ENCODE measurements around the gene GPR108.
A peak's percentile ranks its signal among the peaks of the same experiment; 100 is the strongest.
"Not testable (repeated sequence)": the region's sequence is repeated elsewhere in the genome, so short reads cannot be mapped to it uniquely, and the experiment has no call there.

Gene GPR108

GRCh38 chr19:6754136-6754535 lies 16.8 kb upstream of the GPR108 start:
- TF ChIP-seq POLR2AphosphoS5 (IDR thresholded peaks at IDR 0.05; ENCODE audit: low read depth, low read length) (no peak), POLR2A (IDR thresholded peaks at IDR 0.05; ENCODE audit: low read depth, low read length) (no peak), TAF1 (IDR thresholded peaks at IDR 0.05; ENCODE audit: borderline replicate concordance, low read depth, low read length) (no peak)
- FAIRE-seq (no peak), DNase-seq (ENCODE audit: insufficient read length) (no peak)

- TF ChIP-seq POLR2A (IDR thresholded peaks at IDR 0.05; ENCODE audit: low read depth, low read length) (peak; percentile 61; the same call in 1 of the 2 replicates), TAF1 (IDR thresholded peaks at IDR 0.05; ENCODE audit: borderline replicate concordance, low read depth, low read length) (no peak)
- peak; percentile 89 for DNase-seq (ENCODE audit: insufficient read length)
- FAIRE-seq: peak; percentile 98
Measured at GRCh38 chr19:6753178-6754031, 16.0 kb upstream of the GPR108 start.

GRCh38 chr19:6752256-6753177 lies 15.1 kb upstream of the GPR108 start:
- FAIRE-seq (no peak), DNase-seq (ENCODE audit: insufficient read length) (no peak)
- TF ChIP-seq POLR2AphosphoS5 (IDR thresholded peaks at IDR 0.05; ENCODE audit: low read depth, low read length) (no peak), POLR2A (IDR thresholded peaks at IDR 0.05; ENCODE audit: low read depth, low read length) (no peak), TAF1 (IDR thresholded peaks at IDR 0.05; ENCODE audit: borderline replicate concordance, low read depth, low read length) (no peak)

GRCh38 chr19:6751189-6751588 lies 13.8 kb upstream of the GPR108 start:
- FAIRE-seq: no peak

GRCh38 chr19:6750062-6750461 lies 12.7 kb upstream of the GPR108 start:
- FAIRE-seq (no peak), DNase-seq (ENCODE audit: insufficient read length) (no peak)
- TF ChIP-seq TAF1 (IDR thresholded peaks at IDR 0.05; ENCODE audit: borderline replicate concordance, low read depth, low read length) (no peak), POLR2AphosphoS5 (IDR thresholded peaks at IDR 0.05; ENCODE audit: low read depth, low read length) (no peak), POLR2A (IDR thresholded peaks at IDR 0.05; ENCODE audit: low read depth, low read length) (no peak)

More at GRCh38 chr19:6751189-6751588, 13.8 kb upstream of the GPR108 start:
- DNase-seq (ENCODE audit: insufficient read length): no peak
- TF ChIP-seq POLR2A (IDR thresholded peaks at IDR 0.05; ENCODE audit: low read depth, low read length) (no peak), TAF1 (IDR thresholded peaks at IDR 0.05; ENCODE audit: borderline replicate concordance, low read depth, low read length) (no peak), POLR2AphosphoS5 (IDR thresholded peaks at IDR 0.05; ENCODE audit: low read depth, low read length) (no peak)

- FAIRE-seq: not testable (repeated sequence)
Measured at GRCh38 chr19:6748543-6748942, 11.2 kb upstream of the GPR108 start.

GRCh38 chr19:6745965-6746364 lies 8.6 kb upstream of the GPR108 start:
- DNase-seq (ENCODE audit: insufficient read length): no peak
- no peak for FAIRE-seq
- TF ChIP-seq TAF1 (IDR thresholded peaks at IDR 0.05; ENCODE audit: borderline replicate concordance, low read depth, low read length): no peak
- TF ChIP-seq POLR2A (IDR thresholded peaks at IDR 0.05; ENCODE audit: low read depth, low read length): no peak
- TF ChIP-seq POLR2AphosphoS5 (IDR thresholded peaks at IDR 0.05; ENCODE audit: low read depth, low read length): no peak

More at GRCh38 chr19:6748543-6748942, 11.2 kb upstream of the GPR108 start:
- DNase-seq (ENCODE audit: insufficient read length): not testable (repeated sequence)

- DNase-seq (ENCODE audit: insufficient read length) (no peak), FAIRE-seq (no peak)
- TF ChIP-seq POLR2A (IDR thresholded peaks at IDR 0.05; ENCODE audit: low read depth, low read length) (no peak), POLR2AphosphoS5 (IDR thresholded peaks at IDR 0.05; ENCODE audit: low read depth, low read length) (no peak), TAF1 (IDR thresholded peaks at IDR 0.05; ENCODE audit: borderline replicate concordance, low read depth, low read length) (no peak)
Measured at GRCh38 chr19:6744381-6745301, 7.3 kb upstream of the GPR108 start.

GRCh38 chr19:6743714-6744380 lies 6.5 kb upstream of the GPR108 start:
- FAIRE-seq (no peak), DNase-seq (ENCODE audit: insufficient read length) (no peak)
- no peak for TF ChIP-seq POLR2AphosphoS5 (IDR thresholded peaks at IDR 0.05; ENCODE audit: low read depth, low read length)
- no peak for TF ChIP-seq POLR2A (IDR thresholded peaks at IDR 0.05; ENCODE audit: low read depth, low read length)
- TF ChIP-seq TAF1 (IDR thresholded peaks at IDR 0.05; ENCODE audit: borderline replicate concordance, low read depth, low read length): no peak

- TF ChIP-seq POLR2A (IDR thresholded peaks at IDR 0.05; ENCODE audit: low read depth, low read length) (no peak), TAF1 (IDR thresholded peaks at IDR 0.05; ENCODE audit: borderline replicate concordance, low read depth, low read length) (no peak), POLR2AphosphoS5 (IDR thresholded peaks at IDR 0.05; ENCODE audit: low read depth, low read length) (no peak)
- DNase-seq (ENCODE audit: insufficient read length): no peak
- FAIRE-seq: no peak
Measured at GRCh38 chr19:6743066-6743465, 5.7 kb upstream of the GPR108 start.
